HG02623 (cell line): Measurements from ENCODE around the gene CTIF.

Source experiments
- ATAC-seq: cut with Tn5 transposase; IDR thresholded peaks from one replicate; pipeline ENCODE4 v1.9.1; 2021; ENCODE audit warnings: moderate library complexity; ENCODE audit not compliant: unreplicated experiment

The CTIF gene

DNA sequence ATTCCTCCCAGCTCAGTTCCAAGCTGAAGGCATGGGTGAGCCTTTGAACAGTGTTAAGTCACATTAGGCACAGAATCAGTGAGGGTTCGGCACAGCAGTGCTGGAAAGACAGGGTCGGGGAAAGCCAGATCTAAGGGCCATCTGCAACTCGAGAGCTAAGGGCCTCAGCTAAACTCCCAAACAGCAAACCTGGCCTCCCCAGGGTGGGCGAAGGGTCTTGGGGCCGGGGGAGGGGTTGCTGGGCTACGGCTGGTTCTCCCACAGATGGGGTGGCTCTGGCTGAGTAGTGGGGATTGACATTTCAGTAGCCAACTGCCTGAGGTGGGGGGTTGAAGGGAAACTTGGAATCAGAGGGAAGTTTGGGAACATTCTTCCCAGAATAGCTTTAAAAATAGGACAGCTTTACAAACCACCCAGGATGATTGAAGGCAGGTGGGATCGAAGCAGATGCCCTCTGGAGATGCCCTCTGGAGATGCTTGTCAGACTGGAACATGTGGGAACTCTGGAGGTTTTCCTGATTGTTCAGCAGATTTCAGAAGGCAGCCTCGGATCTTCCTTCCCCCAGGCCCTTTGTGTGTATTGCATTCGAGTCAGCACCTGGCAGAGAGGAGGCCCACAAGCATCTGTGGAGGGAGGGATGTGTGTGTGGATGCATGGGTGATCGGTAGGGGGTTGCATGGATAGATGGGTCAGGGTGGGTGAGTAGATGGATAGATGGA, 255.6 kb downstream of the CTIF start:
- ATAC-seq: no peak

DNA sequence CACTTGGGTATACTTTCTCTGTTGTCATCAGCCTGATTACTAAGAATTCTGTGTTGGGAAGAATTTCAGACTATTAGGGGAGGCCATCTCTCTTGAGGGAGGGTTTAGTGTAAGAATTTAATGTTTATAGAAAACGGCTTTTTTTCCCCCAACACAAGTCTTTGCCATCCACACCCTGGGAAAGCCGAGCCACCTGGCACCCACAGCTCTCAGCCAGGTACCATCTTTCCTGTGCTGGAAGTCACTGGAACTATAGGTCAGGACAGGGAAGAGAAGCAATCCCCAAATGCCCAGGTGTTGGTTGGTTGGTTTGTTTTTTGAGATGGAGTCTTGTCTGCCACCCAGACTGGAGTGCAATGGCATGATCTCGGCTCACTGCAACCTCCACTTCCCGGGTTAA, 256.9 kb downstream of the CTIF start:
- no peak for ATAC-seq

DNA sequence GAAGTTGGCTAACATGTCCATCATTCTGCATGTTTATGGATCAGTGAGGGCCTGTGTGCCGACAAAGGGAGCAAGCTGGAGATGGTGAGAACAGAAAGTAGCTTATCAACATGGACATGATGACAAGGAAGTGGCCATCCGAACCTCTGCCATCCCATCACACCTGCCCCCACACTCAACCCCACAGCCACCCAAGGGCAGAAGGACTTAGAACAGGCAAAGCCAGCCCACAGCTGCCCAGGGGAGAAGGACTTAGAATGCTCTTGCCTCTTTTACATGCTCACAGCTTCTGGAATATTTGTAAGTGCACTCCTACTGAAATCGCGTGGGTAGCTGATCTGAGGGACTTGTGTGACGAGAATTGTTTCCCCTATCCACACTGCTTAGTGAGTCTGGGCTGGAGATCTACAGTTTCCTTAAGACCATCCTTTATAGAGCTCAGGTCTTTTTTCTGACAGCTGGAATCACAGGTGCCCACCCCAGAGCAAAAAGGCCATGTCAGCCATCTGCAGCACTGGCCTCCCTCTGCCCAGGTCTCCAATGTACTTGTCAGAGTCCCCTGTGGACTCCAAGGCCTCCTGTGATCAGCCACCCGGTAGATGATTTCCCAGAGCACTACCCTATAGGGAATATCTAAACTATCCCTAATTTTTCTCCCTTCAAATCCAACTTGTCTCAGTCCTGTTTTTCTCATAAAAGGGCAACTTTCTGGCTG, 257.8 kb downstream of the CTIF start:
- no peak for ATAC-seq

DNA sequence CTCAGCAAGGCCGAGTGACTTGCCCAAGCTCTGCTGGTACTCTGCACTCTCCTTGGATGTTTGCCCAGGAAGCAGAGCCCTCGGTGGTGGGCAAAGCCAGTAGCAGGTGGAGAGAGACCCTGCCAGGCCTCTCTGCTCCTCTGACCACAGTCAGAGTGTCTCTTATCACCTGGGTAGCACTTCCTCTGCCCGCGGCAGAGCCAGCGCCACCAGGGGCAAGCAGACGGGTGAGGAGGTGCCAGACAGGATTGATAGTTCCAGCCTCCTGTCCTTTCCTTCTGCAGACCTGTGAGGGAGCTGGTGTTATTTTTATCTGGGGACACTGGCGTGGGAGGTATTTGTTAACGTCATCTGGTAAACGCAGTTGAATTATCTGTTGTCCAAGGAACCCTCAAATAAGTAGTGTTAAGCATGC, 259.0 kb downstream of the CTIF start:
- no peak for ATAC-seq

DNA sequence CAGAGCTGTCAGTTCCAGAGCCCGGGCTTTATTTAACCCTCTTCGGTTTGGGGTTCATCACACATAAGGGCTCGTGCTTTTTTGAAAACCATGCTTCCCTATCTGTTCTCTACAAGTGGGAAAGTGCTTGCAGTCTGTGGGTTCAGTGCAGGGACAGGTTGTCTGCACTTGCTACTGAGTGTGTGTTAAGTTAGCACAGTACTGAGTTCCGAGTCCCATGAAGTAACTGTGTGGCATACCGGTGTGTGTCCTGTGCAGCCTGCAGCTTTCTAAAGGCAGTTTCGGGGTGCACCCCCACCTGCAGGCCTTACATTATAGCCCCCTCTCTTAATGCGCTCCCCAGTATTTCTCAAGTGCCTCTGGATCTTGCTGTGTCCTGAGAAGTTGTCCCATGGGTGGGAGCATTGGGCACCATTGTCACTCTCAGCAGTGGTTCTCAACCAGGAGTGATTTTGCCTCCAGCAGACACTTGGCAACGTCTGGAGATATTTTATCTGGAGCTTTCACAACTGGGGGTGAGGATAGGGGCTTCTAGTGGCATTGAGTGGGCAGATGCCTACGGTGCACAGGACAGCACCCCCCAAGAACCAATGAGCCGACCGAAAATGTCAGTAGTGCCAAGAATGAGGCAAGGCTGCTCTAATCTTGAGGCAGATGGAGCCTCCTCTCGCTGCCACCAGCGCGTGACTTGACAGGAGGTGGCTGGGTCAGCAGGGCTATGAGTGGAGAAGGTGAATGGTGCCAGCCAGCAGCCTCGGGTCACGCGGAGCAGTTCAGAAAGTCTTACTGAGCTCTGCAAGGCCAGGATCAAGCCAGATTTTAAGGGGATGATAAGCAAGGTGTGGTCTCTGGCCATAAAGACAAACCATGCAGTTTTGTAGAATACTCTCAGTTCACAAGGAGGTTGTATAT, 259.8 kb downstream of the CTIF start:
- no peak for ATAC-seq

DNA sequence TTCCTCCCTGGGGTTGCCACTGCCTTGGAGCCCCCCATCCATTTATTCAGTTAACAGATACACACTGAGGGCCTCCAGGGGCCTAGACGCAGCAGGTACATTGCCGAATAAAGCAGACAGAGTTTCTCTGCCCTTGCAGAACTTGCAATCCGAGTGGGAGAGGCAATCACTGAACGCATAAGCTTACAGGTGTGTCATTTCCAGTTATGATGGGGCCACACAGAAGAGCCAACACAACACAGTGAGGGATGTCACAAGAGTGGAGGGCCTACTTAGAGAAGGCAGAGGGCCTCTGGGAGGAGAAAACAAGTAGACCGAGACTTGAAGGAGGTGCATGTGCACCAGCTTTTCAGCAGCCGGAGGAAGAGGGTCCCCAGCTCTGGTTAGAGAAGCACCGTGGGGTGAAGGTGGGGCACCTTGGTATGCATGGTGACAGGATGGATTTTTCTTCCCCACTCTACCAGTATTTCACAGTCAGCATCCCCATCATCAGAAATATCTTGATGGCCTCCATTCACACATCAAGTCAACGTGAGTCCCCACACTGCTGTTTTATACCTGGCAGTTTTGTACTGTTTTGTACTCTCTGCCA, 261.0 kb downstream of the CTIF start:
- ATAC-seq: no peak

DNA sequence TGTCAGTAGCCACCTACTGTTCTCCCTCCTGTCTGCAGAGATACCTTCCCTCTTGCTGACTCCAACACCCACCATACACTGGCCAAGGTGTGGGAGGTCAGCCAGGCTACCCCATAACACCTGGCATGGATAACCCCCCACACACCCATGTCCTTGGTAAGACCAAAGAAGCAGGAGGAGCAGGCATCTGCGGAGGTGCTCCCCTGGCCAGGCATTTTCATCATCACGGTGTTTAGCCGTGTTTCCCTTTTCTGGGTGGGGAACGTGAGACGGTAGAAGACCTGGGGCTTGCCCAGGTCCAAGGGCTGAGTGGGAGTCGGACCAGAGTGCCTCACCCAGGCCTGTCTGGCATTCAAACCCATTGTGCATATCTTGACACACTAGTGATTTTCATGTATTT, 261.6 kb downstream of the CTIF start:
- ATAC-seq: no peak

DNA sequence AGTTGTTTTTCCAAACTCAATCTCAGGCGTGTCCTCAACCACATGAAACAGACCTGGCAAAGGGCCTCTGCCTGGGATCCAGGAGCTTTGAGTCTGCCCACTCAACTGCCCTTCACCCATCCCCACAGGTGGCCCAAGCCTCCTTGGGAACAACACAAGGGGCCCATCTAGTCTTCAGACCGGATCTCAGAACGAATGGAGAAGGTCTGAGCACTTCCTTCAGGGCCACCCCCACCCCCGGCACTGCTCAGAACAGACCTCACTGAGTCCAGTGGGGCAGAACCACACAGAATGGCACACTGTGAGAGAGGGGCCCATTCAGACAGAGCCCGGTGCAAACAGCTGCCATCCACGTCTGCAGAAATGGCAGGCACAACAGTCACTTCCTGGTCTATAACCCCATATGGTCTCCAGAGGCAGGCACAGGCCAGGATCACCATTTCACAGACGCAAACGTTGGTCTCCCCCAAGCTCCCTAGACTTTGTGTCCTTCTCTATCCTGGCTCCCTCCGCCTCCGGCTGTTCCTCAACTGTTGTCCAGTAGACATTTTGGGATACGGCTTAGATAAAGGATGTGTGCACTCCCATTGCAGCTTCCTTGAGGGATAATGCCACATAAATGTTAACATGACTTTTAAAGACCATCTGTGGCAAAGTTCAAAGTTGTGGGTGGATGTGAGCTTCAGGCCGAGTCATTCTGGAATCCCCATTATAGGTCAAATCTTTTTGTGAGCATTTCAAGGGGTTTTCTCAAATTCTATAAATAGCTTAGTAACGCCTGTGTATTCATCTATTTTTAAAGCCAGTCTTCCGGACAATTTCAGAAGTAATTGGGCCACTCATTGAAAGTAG, 262.3 kb downstream of the CTIF start:
- ATAC-seq: peak; percentile 42

DNA sequence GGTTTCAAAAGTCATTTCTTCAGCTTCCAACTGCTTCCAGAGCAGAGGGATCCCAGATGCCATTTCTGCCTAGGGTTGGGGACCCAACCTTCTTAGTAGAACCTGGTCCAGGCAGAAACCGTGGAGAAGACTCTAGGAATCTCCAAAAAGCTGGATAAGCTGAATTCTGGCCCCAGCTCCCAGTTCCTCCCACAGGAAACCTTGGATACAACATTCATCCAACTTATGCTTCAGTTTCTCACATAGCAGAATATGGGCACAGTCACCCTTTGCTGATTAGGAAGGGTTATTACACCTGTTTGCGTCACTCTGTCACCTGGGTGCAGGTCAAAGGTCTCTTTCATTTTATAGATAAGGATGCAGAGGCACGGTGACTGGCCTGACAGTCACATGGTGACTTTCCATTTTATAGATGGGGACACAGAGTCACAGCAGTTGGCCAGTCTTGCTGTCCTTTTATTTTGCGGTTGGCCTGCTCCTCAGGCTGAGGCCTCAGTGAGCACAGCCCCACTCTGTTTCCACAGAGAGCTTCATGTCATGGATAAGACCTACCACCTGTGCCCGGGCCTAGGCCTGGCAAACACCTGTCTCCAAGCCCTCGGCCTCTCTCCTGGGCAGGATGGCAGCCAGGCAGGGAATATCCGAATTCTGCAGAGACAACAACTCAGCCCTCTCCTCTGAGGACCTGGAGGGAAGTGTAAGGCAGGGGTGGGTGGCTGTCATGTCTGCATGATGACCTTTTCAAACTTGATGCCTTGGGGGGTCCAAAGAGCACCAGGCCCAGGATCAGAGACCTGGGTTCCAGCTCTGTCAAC, 263.1 kb downstream of the CTIF start:
- no peak for ATAC-seq

DNA sequence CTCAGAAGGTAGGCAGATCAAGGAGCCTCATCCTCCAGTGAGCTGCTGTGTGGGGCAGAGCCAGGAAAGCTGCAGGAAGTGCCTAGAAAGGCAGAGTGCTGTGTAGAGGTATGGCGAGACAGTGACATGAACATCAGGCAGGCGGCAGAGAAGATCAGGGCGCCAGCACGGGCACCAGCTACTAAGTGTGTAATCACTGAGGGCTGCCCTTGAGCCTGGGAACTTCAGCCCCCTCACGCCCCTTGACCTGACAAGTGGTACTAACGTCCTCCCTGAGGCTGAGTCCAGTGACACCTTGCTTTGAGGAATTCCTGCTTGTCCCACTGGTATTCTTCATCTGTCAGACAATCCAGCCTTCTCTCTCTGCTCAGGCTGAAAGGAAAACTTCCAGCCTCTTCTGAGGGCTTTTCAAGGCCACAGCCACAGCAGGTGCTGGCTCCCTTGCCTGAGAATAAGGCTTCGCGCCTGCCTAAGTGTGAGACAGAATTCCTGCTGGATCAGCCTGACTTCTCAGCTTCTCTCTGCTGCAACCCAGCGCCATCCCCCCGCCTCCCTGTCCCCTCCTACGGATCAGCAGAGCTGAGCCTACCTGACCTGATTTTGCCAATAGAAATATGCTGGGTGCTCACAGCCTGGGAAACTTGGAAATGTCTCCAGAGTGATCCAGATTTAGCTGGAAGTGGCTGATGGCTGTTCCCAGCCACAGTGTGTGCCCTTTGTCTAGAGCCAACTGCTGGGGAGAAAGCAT, 263.9 kb downstream of the CTIF start:
- ATAC-seq: no peak

DNA sequence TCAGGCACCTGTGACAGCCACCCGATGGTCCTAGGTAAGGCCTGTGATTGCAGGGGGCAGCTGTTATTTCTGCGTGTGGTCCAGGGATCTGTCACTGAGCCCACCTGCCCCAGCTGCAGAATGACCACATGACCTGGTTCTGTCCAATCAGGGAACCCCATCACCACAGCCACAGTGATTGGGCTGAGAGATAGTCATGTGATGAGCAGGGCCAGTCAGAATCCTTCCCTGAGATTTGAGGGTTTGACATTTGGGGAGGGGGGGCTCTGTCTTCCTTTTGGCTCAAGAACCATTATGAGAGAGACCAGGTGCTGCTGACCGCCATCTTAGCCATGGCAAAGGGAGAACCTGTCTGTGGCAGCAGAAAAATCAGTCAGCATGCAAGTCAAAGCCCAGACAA, 264.7 kb downstream of the CTIF start:
- ATAC-seq: no peak

DNA sequence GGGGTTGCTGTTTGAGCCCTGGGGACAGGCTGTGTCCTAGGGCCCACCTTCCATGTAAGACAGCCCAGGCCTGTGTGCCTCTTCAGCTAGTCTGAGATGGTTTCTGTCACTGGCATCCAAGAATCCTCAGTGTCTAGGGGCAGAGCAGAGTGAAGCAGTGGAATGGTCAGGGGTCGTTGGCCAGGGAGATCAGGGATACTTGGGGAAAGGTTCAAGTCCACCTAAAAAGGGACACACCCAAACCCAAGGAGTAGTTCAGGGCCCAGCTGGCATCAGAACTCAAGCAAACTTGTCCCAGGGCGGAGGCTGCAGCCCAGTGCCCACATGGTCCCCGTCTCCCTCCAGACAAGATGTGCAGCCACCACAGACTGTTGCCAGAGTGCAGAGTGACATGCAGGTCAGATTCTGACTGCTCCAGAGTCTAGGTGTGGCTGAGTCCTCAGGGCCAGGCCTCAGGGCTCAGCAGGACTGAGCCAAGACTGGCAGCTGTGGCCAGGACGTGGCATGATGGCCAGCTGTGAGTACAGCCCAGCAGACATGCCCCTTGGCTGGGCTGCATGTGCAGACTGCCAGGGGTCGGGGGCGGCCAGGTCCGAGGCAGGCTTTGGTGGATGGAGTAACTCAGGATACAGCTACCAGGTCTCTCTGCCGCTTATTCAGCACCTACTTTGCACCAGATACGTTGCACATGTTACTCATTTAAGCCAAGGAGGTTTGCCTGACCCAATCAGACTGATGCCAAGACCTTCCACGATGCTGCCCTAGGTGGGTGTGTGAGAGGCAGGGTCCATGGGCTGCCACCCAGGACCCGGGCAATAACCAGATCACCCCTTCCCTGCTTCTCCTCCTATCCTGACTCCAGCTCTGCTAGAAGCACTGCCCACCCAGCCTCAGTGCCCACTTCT, 265.4 kb downstream of the CTIF start:
- no peak for ATAC-seq

DNA sequence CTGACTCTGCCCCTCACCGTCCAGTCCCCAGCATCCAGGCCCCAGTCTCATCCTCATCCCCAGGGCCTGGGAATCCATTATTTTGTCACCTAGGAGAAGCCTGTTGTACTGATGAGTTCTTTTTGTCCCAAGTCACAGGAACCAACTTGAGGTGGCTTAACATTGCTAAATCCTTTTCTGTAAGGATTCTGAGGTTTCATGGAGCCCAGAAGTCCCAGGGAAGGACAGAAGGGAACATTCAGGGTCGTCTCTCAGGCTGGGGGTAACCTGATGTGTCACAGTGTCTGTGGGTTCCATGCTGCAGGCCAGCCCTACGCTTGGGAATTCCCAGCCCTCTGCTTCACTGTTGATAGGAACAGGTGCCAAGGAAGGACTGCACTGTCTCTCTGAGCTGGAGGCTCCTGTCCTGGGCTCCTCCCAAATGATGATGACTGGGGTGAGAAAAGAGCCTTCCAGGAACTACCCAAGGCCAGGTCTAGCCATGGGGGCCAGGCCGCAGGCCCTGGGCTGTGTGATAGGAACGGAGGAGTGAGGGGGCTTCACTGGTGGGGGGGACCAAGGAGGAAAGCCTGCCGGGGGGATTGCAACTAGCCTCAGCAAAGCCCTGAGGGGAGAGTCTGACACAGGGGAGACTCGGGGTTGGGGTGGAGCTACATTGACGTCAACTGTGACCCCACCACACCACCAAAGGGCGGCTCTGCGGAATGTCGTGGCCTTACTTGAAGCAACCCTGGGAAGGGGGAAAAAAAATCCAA, 266.2 kb downstream of the CTIF start:
- no peak for ATAC-seq

DNA sequence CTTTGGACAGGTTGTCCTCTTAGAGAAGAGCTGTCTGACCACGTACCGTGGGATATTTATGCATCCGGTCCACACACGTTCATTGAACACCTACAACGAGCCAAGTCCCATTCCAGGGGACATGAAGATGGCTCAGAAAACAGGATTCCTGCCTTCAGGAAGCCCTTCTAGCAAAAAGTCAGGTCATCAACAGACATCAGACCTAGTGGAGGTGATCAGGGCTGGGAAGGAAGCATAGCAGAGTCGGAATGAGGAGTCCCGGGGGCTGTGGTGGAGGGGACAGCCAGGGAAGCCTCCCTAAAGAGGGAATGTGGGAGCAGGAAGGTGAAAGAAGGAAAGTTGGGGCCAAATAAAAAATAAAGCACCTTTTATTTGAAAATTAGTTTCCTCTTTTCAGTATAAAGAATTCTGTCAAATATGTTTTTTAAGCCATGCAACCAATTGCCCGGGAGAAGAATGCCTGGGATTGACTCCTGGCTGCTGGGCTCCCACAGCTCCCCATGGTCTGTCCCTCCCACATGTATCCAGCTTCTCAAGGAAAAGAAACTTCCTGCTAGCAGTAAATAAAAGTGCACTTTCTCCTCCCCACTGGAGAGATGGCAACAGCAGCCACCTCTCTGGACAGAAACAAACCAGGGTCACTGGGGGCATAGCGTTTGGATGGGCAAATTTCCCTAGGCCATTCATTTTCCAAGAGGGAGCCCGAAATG, 267.1 kb downstream of the CTIF start:
- ATAC-seq: no peak

DNA sequence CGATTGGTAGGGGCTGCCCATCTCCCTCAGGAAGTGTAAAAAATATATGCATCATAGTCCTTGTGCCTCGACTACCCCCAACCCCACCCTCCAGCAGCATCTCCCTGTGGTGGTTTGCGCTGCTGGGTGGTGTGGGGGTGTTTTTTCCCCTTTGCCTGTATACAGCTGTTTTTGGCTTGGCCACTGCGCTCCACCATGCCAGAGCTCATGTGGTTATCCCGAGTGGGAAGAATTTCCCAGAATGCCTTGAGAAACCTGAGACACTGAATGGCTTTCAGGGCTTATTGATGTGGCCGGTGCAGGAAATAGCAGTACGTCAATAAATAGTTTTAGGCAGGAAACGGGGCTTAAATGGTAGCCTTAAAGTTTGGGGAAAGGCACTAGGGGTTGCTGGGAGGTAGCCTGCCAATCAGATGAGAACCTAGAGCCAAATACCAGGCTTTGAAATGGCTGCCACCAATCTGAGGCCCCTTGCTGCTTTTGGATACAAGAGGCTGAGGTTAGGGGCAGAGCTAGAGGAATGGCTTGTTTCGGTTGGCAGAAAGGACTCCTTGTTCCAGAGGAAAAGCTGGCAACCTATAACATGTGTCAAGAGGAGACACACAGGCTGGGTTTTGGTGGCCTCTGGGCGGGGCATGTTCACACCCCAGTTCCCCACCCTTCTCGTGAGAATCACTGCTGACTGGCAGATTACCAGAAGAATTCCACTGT, 267.9 kb downstream of the CTIF start:
- no peak for ATAC-seq

DNA sequence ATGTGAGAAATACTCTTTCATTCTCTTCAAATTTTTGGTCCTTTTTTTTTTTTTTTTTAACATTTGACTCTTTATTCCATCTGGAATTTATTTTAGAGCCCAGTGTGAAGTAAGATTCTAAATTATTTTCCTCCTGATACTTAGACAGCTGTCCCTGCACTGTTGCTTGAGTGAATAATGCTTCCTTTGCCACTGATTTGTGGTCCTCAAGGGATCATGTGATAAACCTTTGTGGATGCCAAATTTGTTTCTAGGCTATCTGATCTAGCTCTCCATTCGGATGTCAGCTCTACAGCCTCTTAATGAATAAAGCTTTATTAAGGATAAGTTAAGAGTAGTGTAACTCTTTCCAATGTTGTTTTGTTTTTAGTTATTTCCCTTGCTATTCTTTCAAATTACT, 269.6 kb downstream of the CTIF start:
- no peak for ATAC-seq
